Stimulated activated naive CD8-positive, alpha-beta T cell treated with anti-CD3 and anti-CD28 coated beads, Interleukin-15, Interleukin-2, amounts not matched to agents 100 ng/mL and 50 ng/mL, for 24 hours (primary cell): ENCODE results near the gene LGALSL.

Experiments
- H3K27ac Mint-ChIP-seq: one replicate; pipeline ENCODE4 v1.8.0; 2021; ENCODE audit warnings: mild to moderate bottlenecking, mixed read lengths
- H3K27me3 Mint-ChIP-seq: one replicate; pipeline ENCODE4 v1.8.0; 2021; ENCODE audit warnings: mixed read lengths
- H3K36me3 Mint-ChIP-seq: one replicate; pipeline ENCODE4 v1.8.0; 2021; ENCODE audit warnings: low read depth, mixed read lengths
- H3K4me1 Mint-ChIP-seq: one replicate; pipeline ENCODE4 v1.8.0; 2021; ENCODE audit warnings: low read depth, mixed read lengths
- H3K4me3 Mint-ChIP-seq: one replicate; pipeline ENCODE4 v1.8.0; 2021; ENCODE audit warnings: mild to moderate bottlenecking, mixed read lengths
- H3K9me3 Mint-ChIP-seq: one replicate; pipeline ENCODE4 v1.8.0; 2021; ENCODE audit warnings: mixed read lengths

The LGALSL gene

DNA sequence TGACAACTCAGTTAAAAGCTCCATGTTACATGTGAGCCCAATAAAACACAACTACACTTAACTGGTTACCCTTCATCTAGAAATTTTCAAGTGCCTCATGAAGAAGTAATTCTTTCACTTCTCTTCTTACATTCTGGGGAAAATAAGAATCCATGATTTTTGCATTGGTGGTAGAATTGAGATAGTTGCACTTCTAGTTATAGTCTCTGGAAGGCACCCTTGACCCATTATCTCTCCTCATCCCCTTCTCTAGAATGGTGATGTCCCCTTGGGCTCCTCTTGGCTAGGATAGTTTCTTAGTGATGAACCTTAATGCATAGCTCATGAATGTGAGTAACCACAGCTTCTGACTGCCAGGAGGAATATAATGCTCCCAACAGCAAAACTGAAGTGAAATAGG lies 3.6 kb downstream of the LGALSL start:
- Mint-ChIP-seq H3K27ac (no peak overlapping the region), H3K36me3 (no peaks in the 10 kb centered on the region), H3K9me3 (no peaks in the 10 kb centered on the region), H3K4me3 (no peak overlapping the region), H3K27me3 (peaks cover 12% of the 10 kb centered on the region), H3K4me1 (peaks cover 7% of the 10 kb centered on the region)

DNA sequence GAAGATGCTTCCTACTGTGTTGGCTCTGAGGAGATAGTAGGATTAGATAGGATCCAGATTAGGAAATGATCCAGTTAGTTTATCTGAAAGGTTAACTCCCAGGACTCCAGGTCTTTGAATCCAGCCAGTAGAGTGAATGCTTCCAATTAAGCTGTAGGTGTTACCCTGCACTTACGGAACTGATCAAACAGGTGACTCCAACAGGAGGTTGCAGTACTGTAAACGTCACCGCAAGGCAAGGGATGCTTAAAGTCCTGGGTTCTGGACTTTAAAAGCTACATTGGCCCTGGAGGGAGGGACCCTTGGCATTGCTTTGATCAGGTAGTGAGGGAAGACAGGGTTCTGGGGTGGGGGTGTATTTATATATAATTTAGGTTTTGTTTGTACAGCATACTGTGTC lies 5.6 kb downstream of the LGALSL start:
- Mint-ChIP-seq H3K4me1 (no peaks in the 10 kb centered on the region), H3K27me3 (peaks cover 12% of the 10 kb centered on the region), H3K27ac (no peak overlapping the region), H3K36me3 (no peaks in the 10 kb centered on the region), H3K4me3 (no peak overlapping the region), H3K9me3 (no peaks in the 10 kb centered on the region)

DNA sequence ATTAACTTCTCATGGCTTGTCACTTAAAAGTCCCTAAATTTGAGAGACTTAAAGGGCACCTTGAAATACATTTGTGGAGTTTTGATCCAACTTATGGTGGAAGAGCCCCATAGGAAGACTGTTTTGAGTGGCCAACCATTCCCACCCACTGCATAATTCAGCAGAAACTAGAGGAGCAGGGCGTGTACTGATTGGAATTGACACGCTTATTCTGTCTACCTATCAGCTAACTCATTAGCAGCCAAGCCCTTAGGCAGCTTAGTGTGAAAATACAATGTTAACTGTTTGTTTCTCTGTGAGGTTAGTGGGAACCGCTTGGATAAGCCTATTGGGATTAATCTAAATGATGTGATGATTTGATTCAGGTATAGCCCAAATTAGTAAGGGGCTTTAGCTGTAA lies 6.4 kb downstream of the LGALSL start:
- H3K36me3 Mint-ChIP-seq, result no peaks in the 10 kb centered on the region
- peaks cover 8% of the 10 kb centered on the region for H3K27me3 Mint-ChIP-seq
- H3K27ac Mint-ChIP-seq, result no peak overlapping the region
- H3K4me3 Mint-ChIP-seq, result no peak overlapping the region
- H3K4me1 Mint-ChIP-seq, result no peaks in the 10 kb centered on the region
- H3K9me3 Mint-ChIP-seq, result no peaks in the 10 kb centered on the region

DNA sequence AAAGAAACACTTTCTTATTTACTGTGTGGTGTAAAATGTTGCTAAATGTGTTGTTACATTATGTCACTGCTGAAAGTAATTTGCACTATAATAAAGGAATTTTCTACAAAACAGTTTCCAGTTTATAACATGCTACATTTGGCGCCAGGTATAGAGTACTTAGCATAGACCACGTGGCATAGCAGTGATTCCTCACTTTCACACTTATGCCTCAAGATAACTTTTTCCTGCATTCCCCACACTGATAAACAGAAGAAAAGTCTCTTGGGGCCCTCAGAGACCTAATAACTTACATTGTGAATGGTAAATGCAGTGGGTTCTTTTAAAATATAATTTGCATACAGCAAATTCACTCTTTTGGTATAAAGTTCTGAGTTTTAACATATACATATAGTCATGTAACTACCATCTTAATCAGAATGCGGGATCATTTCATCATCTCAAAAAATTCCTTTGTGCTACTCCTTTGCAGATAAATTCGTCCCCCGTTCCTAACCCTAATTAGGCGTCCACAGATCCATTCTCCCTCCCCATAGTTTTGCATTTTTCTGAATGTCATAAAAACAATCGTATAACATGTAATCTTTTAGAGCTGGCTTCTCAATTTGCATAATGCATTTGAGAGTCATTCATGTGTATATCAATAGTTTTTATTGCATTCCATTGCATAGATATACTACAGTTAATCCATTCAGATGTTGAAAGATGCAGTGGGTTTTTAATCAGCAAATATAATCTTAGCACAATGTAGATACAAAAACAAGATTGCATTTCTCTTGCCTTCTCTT lies 7.5 kb downstream of the LGALSL start:
- H3K4me3 Mint-ChIP-seq, result no peak overlapping the region
- no peaks in the 10 kb centered on the region for H3K9me3 Mint-ChIP-seq
- peaks cover 5% of the 10 kb centered on the region for H3K27me3 Mint-ChIP-seq
- H3K36me3 Mint-ChIP-seq, result no peaks in the 10 kb centered on the region
- no peak overlapping the region for H3K27ac Mint-ChIP-seq
- H3K4me1 Mint-ChIP-seq, result no peaks in the 10 kb centered on the region

DNA sequence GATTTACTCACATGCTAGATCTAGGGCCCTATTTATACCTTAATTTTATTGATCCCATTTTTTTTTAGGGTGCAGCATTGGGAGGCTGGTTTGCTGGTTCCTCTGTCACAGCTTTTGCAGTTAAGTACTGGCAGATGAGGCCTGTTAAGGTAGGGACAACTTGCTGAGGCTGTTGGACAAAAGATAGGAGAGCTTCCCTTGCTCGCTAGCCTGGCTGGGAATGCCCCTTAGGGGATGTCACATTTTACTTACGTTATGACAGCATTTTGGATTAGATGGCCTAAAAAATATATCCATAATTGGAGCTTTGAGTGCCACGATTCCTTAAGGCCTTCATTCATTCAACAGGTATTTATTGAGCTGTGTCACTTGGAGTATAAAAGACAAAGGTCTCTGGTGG lies 8.2 kb downstream of the LGALSL start:
- H3K9me3 Mint-ChIP-seq, result no peaks in the 10 kb centered on the region
- peaks cover 5% of the 10 kb centered on the region for H3K27me3 Mint-ChIP-seq
- H3K27ac Mint-ChIP-seq, result no peak overlapping the region
- H3K4me1 Mint-ChIP-seq, result no peaks in the 10 kb centered on the region
- H3K36me3 Mint-ChIP-seq, result no peaks in the 10 kb centered on the region
- H3K4me3 Mint-ChIP-seq, result no peak overlapping the region

- H3K27ac Mint-ChIP-seq, result no peak overlapping the region
- H3K27me3 Mint-ChIP-seq, result peaks cover 2% of the 10 kb centered on the region
- no peaks in the 10 kb centered on the region for H3K4me1 Mint-ChIP-seq
- no peak overlapping the region for H3K4me3 Mint-ChIP-seq
- no peaks in the 10 kb centered on the region for H3K36me3 Mint-ChIP-seq
- no peaks in the 10 kb centered on the region for H3K9me3 Mint-ChIP-seq
Measured at GRCh38 chr2:64462940-64463700, 9.2 kb downstream of the LGALSL start.

DNA sequence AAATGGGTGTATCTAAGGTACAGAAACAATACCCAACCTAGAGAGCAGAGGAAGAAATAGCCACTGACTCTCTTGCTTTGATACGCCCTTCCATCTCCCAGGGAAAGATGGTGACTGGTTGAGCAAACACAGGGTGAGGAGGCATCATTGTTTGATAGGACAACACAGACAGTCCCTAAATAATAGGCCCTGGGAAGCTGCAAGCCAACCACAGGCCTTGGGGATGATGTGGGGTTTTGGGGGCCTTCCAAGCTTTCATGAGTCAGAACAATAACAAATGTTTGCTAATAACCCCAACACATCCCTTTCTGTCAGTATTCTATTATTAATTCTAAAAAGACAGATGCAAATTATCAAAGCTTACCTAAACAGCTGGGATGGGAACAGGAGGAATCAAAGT lies 9.8 kb downstream of the LGALSL start:
- Mint-ChIP-seq H3K36me3 (no peaks in the 10 kb centered on the region), H3K4me3 (no peak overlapping the region), H3K27me3 (no peaks in the 10 kb centered on the region), H3K4me1 (no peaks in the 10 kb centered on the region), H3K27ac (no peak overlapping the region), H3K9me3 (no peaks in the 10 kb centered on the region)

DNA sequence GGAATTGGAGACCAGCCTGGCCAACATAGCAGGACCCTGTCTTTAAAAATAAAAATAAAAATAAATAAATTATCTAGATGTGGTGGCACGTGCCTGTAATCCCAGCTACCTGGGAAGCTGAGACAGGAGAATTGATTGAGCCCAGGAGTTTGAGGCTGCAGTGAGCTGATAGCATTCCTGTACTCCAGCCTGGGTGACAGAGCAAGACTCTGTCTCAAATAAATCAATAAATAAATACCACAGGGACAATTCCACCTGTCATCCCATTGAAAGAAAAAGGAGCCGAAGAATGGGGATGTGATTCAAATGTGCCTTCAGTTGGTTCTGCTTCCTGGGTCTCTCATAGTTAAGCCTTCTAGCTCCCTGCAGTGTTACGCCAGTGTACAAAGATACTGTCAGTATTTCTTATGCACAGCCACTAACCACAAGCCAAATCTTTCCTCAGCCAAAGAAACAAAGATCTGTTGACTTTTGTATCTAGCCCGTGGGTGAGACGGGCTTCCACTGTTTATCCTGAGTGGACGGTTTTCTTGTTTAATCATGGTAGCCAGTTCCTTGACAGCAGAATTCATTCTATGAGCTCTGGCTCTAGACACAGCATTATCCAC lies 12.6 kb downstream of the LGALSL start:
- Mint-ChIP-seq H3K9me3 (no peaks in the 10 kb centered on the region), H3K27me3 (no peaks in the 10 kb centered on the region), H3K36me3 (no peaks in the 10 kb centered on the region), H3K4me3 (no peak overlapping the region), H3K4me1 (no peaks in the 10 kb centered on the region), H3K27ac (no peak overlapping the region)

DNA sequence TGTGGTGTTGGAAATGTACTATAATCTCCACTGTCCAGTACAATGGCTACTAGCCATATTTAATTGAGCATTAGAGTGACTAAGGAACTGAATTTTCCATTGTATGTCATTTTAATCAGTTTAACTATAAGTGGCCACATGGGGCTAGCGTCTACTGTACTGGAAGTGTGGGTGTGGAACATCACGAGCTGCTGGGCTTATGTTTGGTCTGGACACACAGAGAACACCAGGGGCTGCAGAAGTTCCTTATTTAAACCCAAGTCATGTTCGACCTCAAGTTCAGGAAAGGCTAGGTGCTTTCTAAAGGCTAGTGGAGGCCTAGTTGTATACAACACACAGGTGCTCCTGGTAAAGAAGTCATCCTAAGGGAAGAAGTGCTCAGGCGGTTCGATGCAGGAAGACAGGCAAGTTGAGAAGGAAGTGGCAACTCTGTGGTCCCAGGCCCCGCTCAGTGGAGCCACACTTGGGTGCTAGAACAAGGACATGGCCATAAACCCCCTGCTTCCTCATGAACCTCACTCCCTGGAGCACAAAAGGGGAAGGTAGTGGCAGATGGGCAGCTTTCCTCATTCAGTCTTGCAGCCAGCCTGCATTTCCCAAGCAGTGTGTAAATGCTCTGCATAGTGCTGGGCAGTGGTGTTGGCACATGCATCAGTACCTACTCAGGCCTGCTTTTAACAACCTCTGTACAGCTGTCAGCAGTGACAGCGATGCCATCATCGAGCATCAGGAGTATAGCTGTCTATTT lies 13.3 kb downstream of the LGALSL start:
- no peaks in the 10 kb centered on the region for H3K27me3 Mint-ChIP-seq
- H3K27ac Mint-ChIP-seq, result no peak overlapping the region
- no peaks in the 10 kb centered on the region for H3K36me3 Mint-ChIP-seq
- H3K4me3 Mint-ChIP-seq, result no peak overlapping the region
- H3K4me1 Mint-ChIP-seq, result no peaks in the 10 kb centered on the region
- no peaks in the 10 kb centered on the region for H3K9me3 Mint-ChIP-seq

DNA sequence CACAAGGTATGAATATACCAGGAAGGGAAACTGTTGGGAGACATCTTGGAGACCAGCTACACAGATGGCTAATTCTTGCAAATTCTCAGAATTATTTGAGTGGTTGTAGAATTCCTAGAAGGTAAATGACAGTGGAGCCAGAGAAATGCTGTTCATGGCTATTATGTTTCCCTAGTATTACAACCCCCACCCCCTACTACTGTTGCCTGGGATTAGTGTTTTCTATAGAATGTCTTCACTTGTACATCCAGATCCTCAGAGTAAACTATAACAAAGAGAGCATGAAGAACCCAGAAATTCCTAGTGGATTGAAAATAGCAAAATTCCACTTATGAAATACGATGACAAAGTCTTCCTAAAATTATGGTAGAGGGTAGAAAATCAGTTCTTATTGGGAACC lies 15.3 kb downstream of the LGALSL start:
- Mint-ChIP-seq H3K27ac (no peak overlapping the region), H3K9me3 (no peaks in the 10 kb centered on the region), H3K36me3 (no peaks in the 10 kb centered on the region), H3K4me1 (no peaks in the 10 kb centered on the region), H3K4me3 (no peak overlapping the region), H3K27me3 (no peaks in the 10 kb centered on the region)

GRCh38 chr2:64470071-64470470 lies 16.1 kb downstream of the LGALSL start:
- no peak overlapping the region for H3K27ac Mint-ChIP-seq
- H3K4me3 Mint-ChIP-seq, result no peak overlapping the region
- no peaks in the 10 kb centered on the region for H3K9me3 Mint-ChIP-seq
- H3K4me1 Mint-ChIP-seq, result no peaks in the 10 kb centered on the region
- H3K36me3 Mint-ChIP-seq, result no peaks in the 10 kb centered on the region
- H3K27me3 Mint-ChIP-seq, result peaks cover 3% of the 10 kb centered on the region

- Mint-ChIP-seq H3K27me3 (peaks cover 3% of the 10 kb centered on the region), H3K36me3 (no peaks in the 10 kb centered on the region), H3K9me3 (no peaks in the 10 kb centered on the region), H3K4me3 (no peak overlapping the region), H3K27ac (no peak overlapping the region), H3K4me1 (no peaks in the 10 kb centered on the region)
Measured at GRCh38 chr2:64470766-64471295, 16.9 kb downstream of the LGALSL start.

DNA sequence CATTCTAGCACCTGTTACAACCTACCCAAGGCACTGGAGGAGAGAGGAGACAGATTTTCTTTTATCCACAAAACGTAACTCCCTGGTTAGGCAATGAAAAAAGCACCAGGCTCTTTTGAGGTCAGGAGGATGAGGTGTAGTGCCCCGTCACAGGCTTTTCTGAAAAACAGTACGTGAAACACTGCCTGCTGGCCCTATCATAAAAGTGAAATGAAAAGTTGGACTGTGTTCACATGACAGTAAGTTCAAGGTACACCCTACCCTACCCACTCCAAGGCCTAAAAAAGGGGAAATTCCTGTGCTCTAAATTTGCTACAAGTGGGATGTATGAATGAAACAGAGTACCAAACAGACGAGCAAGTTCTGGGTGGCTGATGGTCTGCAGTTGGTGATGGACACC lies 17.6 kb downstream of the LGALSL start:
- Mint-ChIP-seq H3K9me3 (no peaks in the 10 kb centered on the region), H3K27me3 (peaks cover 3% of the 10 kb centered on the region), H3K4me3 (no peak overlapping the region), H3K36me3 (no peaks in the 10 kb centered on the region), H3K4me1 (no peaks in the 10 kb centered on the region), H3K27ac (no peak overlapping the region)

- Mint-ChIP-seq H3K36me3 (no peaks in the 10 kb centered on the region), H3K4me1 (no peaks in the 10 kb centered on the region), H3K9me3 (no peaks in the 10 kb centered on the region), H3K4me3 (no peak overlapping the region), H3K27me3 (peaks cover 3% of the 10 kb centered on the region), H3K27ac (no peak overlapping the region)
Measured at GRCh38 chr2:64472881-64473280, 18.9 kb downstream of the LGALSL start.
